Measurements from ENCODE around the gene LRP2. TPM values are rescaled to one million over a fixed set of nuclear protein-coding genes. Genes with fewer than 3 reads are reported as not detected.

Gene LRP2
- total and polyA plus RNA-seq, 2 experiments from 2014 or later: 0.68 to 2.7 TPM

- Mint-ChIP-seq H3K27ac (no peak overlapping the region), H3K36me3 (ENCODE audit: low read depth) (no peaks in the 10 kb centered on the region), H3K27me3 (ENCODE audit: insufficient read depth, low read depth, poor library complexity) (peaks cover 2% of the 10 kb centered on the region), H3K4me3 (no peak overlapping the region), H3K9me3 (no peaks in the 10 kb centered on the region), H3K4me1 (peaks cover 11% of the 10 kb centered on the region)
- Histone ChIP-seq H3K4me1 (ENCODE audit: insufficient read depth) (peaks cover 6% of the 10 kb centered on the region; the same call in 1 of the 2 replicates), H3K27me3 (ENCODE audit: insufficient read depth) (no peaks in the 10 kb centered on the region), H2AFZ (0 out of 2 replicates have a peak overlapping the region, but pooled peaks have one; percentile 8), H3K4me2 (no peak overlapping the region), H3F3A (replicated peaks; ENCODE audit: low read depth) (no peaks in the 10 kb centered on the region), H3K27ac (ENCODE audit: low read depth) (no peak overlapping the region), H3K79me2 (replicated peaks; ENCODE audit: insufficient read depth) (no peaks in the 10 kb centered on the region), H3K4me3 (no peak overlapping the region), H3K36me3 (ENCODE audit: insufficient read depth) (no peaks in the 10 kb centered on the region), H3K9me2 (ENCODE audit: insufficient read depth) (no peaks in the 10 kb centered on the region), H4K20me1 (replicated peaks; ENCODE audit: insufficient read depth) (no peaks in the 10 kb centered on the region)
- TF ChIP-seq EZH2phosphoT487 (IDR thresholded peaks at IDR 0.05; ENCODE audit: unreplicated experiment) (no peak), NANOG (IDR thresholded peaks at IDR 0.05; ENCODE audit: borderline replicate concordance) (no peak), ZNF114 (CRISPR knock-in tag; IDR thresholded peaks at IDR 0.05) (no peak), REST (IDR thresholded peaks at IDR 0.05; ENCODE audit: unreplicated experiment) (no peak), EZH2 (IDR thresholded peaks at IDR 0.05; ENCODE audit: low read depth, unreplicated experiment) (no peak), POLR2AphosphoS5 (IDR thresholded peaks at IDR 0.05; ENCODE audit: low read depth) (no peak), ETS1 (IDR thresholded peaks at IDR 0.05) (no peak)
- TF ChIP-seq, protein P1, sequence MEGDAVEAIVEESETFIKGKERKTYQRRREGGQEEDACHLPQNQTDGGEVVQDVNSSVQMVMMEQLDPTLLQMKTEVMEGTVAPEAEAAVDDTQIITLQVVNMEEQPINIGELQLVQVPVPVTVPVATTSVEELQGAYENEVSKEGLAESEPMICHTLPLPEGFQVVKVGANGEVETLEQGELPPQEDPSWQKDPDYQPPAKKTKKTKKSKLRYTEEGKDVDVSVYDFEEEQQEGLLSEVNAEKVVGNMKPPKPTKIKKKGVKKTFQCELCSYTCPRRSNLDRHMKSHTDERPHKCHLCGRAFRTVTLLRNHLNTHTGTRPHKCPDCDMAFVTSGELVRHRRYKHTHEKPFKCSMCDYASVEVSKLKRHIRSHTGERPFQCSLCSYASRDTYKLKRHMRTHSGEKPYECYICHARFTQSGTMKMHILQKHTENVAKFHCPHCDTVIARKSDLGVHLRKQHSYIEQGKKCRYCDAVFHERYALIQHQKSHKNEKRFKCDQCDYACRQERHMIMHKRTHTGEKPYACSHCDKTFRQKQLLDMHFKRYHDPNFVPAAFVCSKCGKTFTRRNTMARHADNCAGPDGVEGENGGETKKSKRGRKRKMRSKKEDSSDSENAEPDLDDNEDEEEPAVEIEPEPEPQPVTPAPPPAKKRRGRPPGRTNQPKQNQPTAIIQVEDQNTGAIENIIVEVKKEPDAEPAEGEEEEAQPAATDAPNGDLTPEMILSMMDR (conservative IDR thresholded peaks at IDR 0.05; ENCODE audit: low read depth in 2 of 2): no peak
- DNase-seq (ENCODE audit: low spot score) (peak; percentile 46), ATAC-seq (no peak)
Observed at GRCh38 chr2:169258045-169258601, 104.2 kb downstream of the LRP2 start.

DNA sequence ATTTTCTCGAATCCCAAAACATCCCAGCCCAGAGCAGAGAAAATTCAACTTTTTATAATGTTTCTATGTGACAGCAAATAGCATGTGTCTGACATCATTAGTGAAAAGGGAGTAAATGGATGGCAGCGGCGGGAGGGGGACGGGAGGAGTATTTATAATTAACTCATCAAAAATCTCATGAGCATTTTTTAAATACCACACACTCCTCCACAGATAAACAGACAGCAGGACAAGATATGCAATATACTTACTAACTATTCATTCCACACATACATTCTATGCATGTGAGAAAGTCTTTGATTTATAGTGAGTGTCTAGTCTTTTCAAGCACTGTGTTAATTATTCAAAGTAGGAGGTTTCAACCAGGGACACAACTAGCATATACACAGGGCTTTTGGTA is 107.6 kb downstream of the LRP2 start:
- Histone ChIP-seq H3K36me3 (ENCODE audit: insufficient read depth) (no peaks in the 10 kb centered on the region), H3K4me3 (no peak overlapping the region), H3K27me3 (ENCODE audit: insufficient read depth) (no peaks in the 10 kb centered on the region), H3F3A (replicated peaks; ENCODE audit: low read depth) (no peaks in the 10 kb centered on the region), H3K9me2 (ENCODE audit: insufficient read depth) (no peaks in the 10 kb centered on the region), H3K79me2 (replicated peaks; ENCODE audit: insufficient read depth) (no peaks in the 10 kb centered on the region), H3K4me2 (no peak overlapping the region), H2AFZ (no peak overlapping the region), H3K27ac (ENCODE audit: low read depth) (no peak overlapping the region), H3K4me1 (ENCODE audit: insufficient read depth) (peaks cover 6% of the 10 kb centered on the region; the same call in 1 of the 2 replicates), H4K20me1 (replicated peaks; ENCODE audit: insufficient read depth) (no peaks in the 10 kb centered on the region)
- Mint-ChIP-seq H3K36me3 (ENCODE audit: low read depth) (no peaks in the 10 kb centered on the region), H3K4me3 (no peak overlapping the region), H3K27me3 (ENCODE audit: insufficient read depth, low read depth, poor library complexity) (no peaks in the 10 kb centered on the region), H3K27ac (no peak overlapping the region), H3K9me3 (no peaks in the 10 kb centered on the region), H3K4me1 (peaks cover 3% of the 10 kb centered on the region; the same call in 2 of the 3 replicates)
- no peak for ATAC-seq
- DNase-seq (ENCODE audit: low spot score): no peak
- TF ChIP-seq, protein P2, sequence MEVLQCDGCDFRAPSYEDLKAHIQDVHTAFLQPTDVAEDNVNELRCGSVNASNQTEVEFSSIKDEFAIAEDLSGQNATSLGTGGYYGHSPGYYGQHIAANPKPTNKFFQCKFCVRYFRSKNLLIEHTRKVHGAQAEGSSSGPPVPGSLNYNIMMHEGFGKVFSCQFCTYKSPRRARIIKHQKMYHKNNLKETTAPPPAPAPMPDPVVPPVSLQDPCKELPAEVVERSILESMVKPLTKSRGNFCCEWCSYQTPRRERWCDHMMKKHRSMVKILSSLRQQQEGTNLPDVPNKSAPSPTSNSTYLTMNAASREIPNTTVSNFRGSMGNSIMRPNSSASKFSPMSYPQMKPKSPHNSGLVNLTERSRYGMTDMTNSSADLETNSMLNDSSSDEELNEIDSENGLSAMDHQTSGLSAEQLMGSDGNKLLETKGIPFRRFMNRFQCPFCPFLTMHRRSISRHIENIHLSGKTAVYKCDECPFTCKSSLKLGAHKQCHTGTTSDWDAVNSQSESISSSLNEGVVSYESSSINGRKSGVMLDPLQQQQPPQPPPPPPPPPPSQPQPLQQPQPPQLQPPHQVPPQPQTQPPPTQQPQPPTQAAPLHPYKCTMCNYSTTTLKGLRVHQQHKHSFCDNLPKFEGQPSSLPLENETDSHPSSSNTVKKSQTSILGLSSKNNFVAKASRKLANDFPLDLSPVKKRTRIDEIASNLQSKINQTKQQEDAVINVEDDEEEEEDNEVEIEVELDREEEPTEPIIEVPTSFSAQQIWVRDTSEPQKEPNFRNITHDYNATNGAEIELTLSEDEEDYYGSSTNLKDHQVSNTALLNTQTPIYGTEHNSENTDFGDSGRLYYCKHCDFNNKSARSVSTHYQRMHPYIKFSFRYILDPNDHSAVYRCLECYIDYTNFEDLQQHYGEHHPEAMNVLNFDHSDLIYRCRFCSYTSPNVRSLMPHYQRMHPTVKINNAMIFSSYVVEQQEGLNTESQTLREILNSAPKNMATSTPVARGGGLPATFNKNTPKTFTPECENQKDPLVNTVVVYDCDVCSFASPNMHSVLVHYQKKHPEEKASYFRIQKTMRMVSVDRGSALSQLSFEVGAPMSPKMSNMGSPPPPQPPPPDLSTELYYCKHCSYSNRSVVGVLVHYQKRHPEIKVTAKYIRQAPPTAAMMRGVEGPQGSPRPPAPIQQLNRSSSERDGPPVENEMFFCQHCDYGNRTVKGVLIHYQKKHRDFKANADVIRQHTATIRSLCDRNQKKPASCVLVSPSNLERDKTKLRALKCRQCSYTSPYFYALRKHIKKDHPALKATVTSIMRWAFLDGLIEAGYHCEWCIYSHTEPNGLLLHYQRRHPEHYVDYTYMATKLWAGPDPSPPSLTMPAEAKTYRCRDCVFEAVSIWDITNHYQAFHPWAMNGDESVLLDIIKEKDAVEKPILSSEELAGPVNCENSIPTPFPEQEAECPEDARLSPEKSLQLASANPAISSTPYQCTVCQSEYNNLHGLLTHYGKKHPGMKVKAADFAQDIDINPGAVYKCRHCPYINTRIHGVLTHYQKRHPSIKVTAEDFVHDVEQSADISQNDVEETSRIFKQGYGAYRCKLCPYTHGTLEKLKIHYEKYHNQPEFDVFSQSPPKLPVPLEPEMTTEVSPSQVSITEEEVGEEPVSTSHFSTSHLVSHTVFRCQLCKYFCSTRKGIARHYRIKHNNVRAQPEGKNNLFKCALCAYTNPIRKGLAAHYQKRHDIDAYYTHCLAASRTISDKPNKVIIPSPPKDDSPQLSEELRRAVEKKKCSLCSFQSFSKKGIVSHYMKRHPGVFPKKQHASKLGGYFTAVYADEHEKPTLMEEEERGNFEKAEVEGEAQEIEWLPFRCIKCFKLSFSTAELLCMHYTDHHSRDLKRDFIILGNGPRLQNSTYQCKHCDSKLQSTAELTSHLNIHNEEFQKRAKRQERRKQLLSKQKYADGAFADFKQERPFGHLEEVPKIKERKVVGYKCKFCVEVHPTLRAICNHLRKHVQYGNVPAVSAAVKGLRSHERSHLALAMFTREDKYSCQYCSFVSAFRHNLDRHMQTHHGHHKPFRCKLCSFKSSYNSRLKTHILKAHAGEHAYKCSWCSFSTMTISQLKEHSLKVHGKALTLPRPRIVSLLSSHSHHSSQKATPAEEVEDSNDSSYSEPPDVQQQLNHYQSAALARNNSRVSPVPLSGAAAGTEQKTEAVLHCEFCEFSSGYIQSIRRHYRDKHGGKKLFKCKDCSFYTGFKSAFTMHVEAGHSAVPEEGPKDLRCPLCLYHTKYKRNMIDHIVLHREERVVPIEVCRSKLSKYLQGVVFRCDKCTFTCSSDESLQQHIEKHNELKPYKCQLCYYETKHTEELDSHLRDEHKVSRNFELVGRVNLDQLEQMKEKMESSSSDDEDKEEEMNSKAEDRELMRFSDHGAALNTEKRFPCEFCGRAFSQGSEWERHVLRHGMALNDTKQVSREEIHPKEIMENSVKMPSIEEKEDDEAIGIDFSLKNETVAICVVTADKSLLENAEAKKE (CRISPR knock-in tag; IDR thresholded peaks at IDR 0.05): no peak
- TF ChIP-seq EZH2phosphoT487 (IDR thresholded peaks at IDR 0.05; ENCODE audit: unreplicated experiment): no peak

Measured in GM23338 (cell line).